ENCODE results near the gene FAM135A. TPM values are rescaled to one million over a fixed set of nuclear protein-coding genes. Genes with fewer than 3 reads are reported as not detected.

Gene FAM135A
- total RNA-seq, 1 donor from 2014 or later, result 33.4 TPM

Other genes with a start within 250 kb of the FAM135A start
- gene COL9A1, start 110.4 kb upstream of the FAM135A start, total RNA-seq (ENCODE audit: low replicate concordance), result 0.31 and 16.9 TPM in 2 replicates
- 13.6 and 17.6 TPM in 2 replicates for gene SDHAF4, start 153.4 kb downstream of the FAM135A start, total RNA-seq (ENCODE audit: low replicate concordance)

All from type B pancreatic cell (in vitro differentiated cells).